SK-N-SH treated with all-trans-retinoic acid at 6 μM for 48 hours (cell line): Measurements from ENCODE around the gene HGS.

ENCODE experiments used
- ARNTL ChIP-seq: fragments of 450-650 bp; formaldehyde crosslinking; IDR thresholded peaks from 2 replicates; pipeline ENCODE4 v1.5.0; 2020; ENCODE audit warnings: low read depth, mild to moderate bottlenecking, moderate library complexity, borderline replicate concordance
- CSDC2 ChIP-seq: fragments of 250-450 bp; sonication (Bioruptor Pico); IDR thresholded peaks from 2 replicates; pipeline ENCODE4 v1.5.0; 2020; ENCODE audit warnings: mild to moderate bottlenecking, moderate library complexity
- ESRRG ChIP-seq: fragments of 250-450 bp; sonication (Bioruptor Pico); IDR thresholded peaks from 2 replicates; pipeline ENCODE4 v1.6.1; 2021; ENCODE audit warnings: mild to moderate bottlenecking
- OSR1 ChIP-seq: fragments of 250-450 bp; sonication (Bioruptor Pico); IDR thresholded peaks from 2 replicates; pipeline ENCODE4 v1.8.0; 2022; ENCODE audit warnings: moderate library complexity, mild to moderate bottlenecking, inconsistent platforms
- SNAI2 ChIP-seq: fragments of 250-450 bp; sonication (Bioruptor Pico); IDR thresholded peaks from 2 replicates; pipeline ENCODE4 v1.5.0; 2020; ENCODE audit warnings: mild to moderate bottlenecking, moderate library complexity
- ZC3H10 ChIP-seq: fragments of 250-450 bp; sonication (Bioruptor Pico); IDR thresholded peaks from 2 replicates; pipeline ENCODE4 v1.5.1; 2021; ENCODE audit warnings: mild to moderate bottlenecking, moderate library complexity
- ZFP3 ChIP-seq: fragments of 250-450 bp; sonication (Bioruptor Pico); IDR thresholded peaks from 2 replicates; pipeline ENCODE4 v1.5.0; 2020; ENCODE audit warnings: mild to moderate bottlenecking, moderate library complexity
- ZFP30 ChIP-seq: fragments of 450-650 bp; formaldehyde crosslinking; IDR thresholded peaks from 2 replicates; pipeline ENCODE4 v1.5.0; 2022; ENCODE audit warnings: mild to moderate bottlenecking, moderate library complexity
- ZNF565 ChIP-seq: fragments of 450-650 bp; formaldehyde crosslinking; conservative IDR thresholded peaks from 2 replicates; pipeline ENCODE4 v1.5.0; 2020; ENCODE audit warnings: low read depth, mild to moderate bottlenecking, moderate library complexity
- ZNF8 ChIP-seq: fragments of 450-650 bp; formaldehyde crosslinking; IDR thresholded peaks from 2 replicates; pipeline ENCODE4 v1.5.0; 2020; ENCODE audit warnings: mild to moderate bottlenecking, moderate library complexity
- TF ChIP-seq, protein P1 (sequence below): fragments of 250-450 bp; sonication (Bioruptor Pico); IDR thresholded peaks from 2 replicates; pipeline ENCODE4 v1.5.1; 2021; ENCODE audit warnings: mild to moderate bottlenecking, moderate library complexity
- TF ChIP-seq, protein P2 (sequence below): fragments of 250-450 bp; sonication (Bioruptor Pico); IDR thresholded peaks from 2 replicates; pipeline ENCODE4 v1.5.1; 2020; ENCODE audit warnings: low read depth, mild to moderate bottlenecking, moderate library complexity
- TF ChIP-seq, protein P3 (sequence below): fragments of 250-450 bp; sonication (Bioruptor Pico); IDR thresholded peaks from 2 replicates; pipeline ENCODE4 v1.5.0; 2020; ENCODE audit warnings: mild to moderate bottlenecking, moderate library complexity
- TF ChIP-seq, protein P4 (sequence below): fragments of 250-450 bp; sonication (Bioruptor Pico); IDR thresholded peaks from 2 replicates; pipeline ENCODE4 v1.8.0; 2020; ENCODE audit warnings: mild to moderate bottlenecking, moderate library complexity, borderline replicate concordance

DNA sequence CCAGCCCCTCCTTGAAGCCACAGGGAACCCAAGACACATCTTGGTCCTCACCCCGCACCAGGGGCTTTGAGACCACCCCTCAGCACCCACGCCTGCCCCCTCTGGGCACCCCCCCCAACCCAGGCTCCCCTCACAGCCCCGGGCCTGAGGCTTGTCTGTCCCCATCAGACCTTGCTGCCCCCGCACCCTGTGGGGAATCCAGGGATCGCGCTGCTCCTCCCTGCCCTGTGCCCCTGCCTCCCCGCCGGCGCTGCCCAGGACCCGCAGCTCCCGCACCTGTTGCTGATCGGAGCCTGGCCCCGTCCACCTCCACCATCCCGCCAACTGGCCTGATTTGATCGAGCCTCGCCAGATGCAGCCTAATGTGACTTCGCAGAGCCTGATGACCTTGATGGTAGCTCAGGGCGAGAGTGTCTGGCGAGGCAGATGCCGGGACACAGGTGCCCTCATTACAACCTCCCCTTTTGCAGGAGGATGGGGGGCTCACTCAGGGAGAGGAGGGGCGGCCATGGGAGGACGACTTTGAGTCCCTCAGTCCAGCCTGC lies 57.3 kb downstream of the HGS start:
- TF ChIP-seq ARNTL (CRISPR knock-in tag) (no peak), SNAI2 (CRISPR knock-in tag) (no peak), OSR1 (CRISPR knock-in tag) (no peak), ESRRG (CRISPR knock-in tag) (no peak), ZFP30 (CRISPR knock-in tag) (no peak), ZNF565 (CRISPR knock-in tag) (no peak), ZC3H10 (CRISPR knock-in tag) (no peak), ZNF8 (CRISPR knock-in tag) (no peak), CSDC2 (CRISPR knock-in tag) (no peak), ZFP3 (CRISPR knock-in tag) (no peak)
- TF ChIP-seq, protein P1, sequence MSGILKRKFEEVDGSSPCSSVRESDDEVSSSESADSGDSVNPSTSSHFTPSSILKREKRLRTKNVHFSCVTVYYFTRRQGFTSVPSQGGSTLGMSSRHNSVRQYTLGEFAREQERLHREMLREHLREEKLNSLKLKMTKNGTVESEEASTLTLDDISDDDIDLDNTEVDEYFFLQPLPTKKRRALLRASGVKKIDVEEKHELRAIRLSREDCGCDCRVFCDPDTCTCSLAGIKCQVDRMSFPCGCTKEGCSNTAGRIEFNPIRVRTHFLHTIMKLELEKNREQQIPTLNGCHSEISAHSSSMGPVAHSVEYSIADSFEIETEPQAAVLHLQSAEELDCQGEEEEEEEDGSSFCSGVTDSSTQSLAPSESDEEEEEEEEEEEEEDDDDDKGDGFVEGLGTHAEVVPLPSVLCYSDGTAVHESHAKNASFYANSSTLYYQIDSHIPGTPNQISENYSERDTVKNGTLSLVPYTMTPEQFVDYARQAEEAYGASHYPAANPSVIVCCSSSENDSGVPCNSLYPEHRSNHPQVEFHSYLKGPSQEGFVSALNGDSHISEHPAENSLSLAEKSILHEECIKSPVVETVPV, result no peak
- TF ChIP-seq, protein P2, sequence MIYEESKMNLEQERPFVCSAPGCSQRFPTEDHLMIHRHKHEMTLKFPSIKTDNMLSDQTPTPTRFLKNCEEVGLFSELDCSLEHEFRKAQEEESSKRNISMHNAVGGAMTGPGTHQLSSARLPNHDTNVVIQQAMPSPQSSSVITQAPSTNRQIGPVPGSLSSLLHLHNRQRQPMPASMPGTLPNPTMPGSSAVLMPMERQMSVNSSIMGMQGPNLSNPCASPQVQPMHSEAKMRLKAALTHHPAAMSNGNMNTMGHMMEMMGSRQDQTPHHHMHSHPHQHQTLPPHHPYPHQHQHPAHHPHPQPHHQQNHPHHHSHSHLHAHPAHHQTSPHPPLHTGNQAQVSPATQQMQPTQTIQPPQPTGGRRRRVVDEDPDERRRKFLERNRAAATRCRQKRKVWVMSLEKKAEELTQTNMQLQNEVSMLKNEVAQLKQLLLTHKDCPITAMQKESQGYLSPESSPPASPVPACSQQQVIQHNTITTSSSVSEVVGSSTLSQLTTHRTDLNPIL (CRISPR knock-in tag), result no peak
- TF ChIP-seq, protein P3, sequence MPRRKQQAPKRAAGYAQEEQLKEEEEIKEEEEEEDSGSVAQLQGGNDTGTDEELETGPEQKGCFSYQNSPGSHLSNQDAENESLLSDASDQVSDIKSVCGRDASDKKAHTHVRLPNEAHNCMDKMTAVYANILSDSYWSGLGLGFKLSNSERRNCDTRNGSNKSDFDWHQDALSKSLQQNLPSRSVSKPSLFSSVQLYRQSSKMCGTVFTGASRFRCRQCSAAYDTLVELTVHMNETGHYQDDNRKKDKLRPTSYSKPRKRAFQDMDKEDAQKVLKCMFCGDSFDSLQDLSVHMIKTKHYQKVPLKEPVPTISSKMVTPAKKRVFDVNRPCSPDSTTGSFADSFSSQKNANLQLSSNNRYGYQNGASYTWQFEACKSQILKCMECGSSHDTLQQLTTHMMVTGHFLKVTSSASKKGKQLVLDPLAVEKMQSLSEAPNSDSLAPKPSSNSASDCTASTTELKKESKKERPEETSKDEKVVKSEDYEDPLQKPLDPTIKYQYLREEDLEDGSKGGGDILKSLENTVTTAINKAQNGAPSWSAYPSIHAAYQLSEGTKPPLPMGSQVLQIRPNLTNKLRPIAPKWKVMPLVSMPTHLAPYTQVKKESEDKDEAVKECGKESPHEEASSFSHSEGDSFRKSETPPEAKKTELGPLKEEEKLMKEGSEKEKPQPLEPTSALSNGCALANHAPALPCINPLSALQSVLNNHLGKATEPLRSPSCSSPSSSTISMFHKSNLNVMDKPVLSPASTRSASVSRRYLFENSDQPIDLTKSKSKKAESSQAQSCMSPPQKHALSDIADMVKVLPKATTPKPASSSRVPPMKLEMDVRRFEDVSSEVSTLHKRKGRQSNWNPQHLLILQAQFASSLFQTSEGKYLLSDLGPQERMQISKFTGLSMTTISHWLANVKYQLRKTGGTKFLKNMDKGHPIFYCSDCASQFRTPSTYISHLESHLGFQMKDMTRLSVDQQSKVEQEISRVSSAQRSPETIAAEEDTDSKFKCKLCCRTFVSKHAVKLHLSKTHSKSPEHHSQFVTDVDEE (CRISPR knock-in tag), result no peak
- TF ChIP-seq, protein P4, sequence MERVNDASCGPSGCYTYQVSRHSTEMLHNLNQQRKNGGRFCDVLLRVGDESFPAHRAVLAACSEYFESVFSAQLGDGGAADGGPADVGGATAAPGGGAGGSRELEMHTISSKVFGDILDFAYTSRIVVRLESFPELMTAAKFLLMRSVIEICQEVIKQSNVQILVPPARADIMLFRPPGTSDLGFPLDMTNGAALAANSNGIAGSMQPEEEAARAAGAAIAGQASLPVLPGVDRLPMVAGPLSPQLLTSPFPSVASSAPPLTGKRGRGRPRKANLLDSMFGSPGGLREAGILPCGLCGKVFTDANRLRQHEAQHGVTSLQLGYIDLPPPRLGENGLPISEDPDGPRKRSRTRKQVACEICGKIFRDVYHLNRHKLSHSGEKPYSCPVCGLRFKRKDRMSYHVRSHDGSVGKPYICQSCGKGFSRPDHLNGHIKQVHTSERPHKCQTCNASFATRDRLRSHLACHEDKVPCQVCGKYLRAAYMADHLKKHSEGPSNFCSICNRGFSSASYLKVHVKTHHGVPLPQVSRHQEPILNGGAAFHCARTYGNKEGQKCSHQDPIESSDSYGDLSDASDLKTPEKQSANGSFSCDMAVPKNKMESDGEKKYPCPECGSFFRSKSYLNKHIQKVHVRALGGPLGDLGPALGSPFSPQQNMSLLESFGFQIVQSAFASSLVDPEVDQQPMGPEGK, result no peak
